ENCODE results near the gene RNF31.

RNF31 gene

GRCh38 chr14:24179961-24180796 lies 32.9 kb downstream of the RNF31 start:
- FAIRE-seq = no peak
- no peak for TF ChIP-seq CTCF (IDR thresholded peaks at IDR 0.05; ENCODE audit: insufficient read depth, missing control alignments)
- DNase-seq (ENCODE audit: insufficient read length, low spot score) = no peak

GRCh38 chr14:24181371-24182077 lies 34.2 kb downstream of the RNF31 start:
- FAIRE-seq (no peak), DNase-seq (ENCODE audit: insufficient read length, low spot score) (no peak)
- no peak for TF ChIP-seq CTCF (IDR thresholded peaks at IDR 0.05; ENCODE audit: insufficient read depth, missing control alignments)

- DNase-seq (ENCODE audit: insufficient read length, low spot score) = no peak
- no peak for FAIRE-seq
- TF ChIP-seq CTCF (IDR thresholded peaks at IDR 0.05; ENCODE audit: insufficient read depth, missing control alignments) = no peak
Observed at GRCh38 chr14:24182110-24182882, 35.0 kb downstream of the RNF31 start.

GRCh38 chr14:24183014-24183481 lies 35.8 kb downstream of the RNF31 start:
- no peak for TF ChIP-seq CTCF (IDR thresholded peaks at IDR 0.05; ENCODE audit: insufficient read depth, missing control alignments)
- FAIRE-seq = no peak
- DNase-seq (ENCODE audit: insufficient read length, low spot score) = no peak

GRCh38 chr14:24184104-24184970 lies 37.0 kb downstream of the RNF31 start:
- no peak for TF ChIP-seq CTCF (IDR thresholded peaks at IDR 0.05; ENCODE audit: insufficient read depth, missing control alignments)
- no peak for DNase-seq (ENCODE audit: insufficient read length, low spot score)
- no peak for FAIRE-seq

GRCh38 chr14:24185026-24185425 lies 37.7 kb downstream of the RNF31 start:
- FAIRE-seq (no peak), DNase-seq (ENCODE audit: insufficient read length, low spot score) (no peak)
- no peak for TF ChIP-seq CTCF (IDR thresholded peaks at IDR 0.05; ENCODE audit: insufficient read depth, missing control alignments)
